ENCODE results near the gene FITM2.
"Not testable (repeated sequence)": the region's sequence is repeated elsewhere in the genome, so short reads cannot be mapped to it uniquely, and the experiment has no call there.

Gene FITM2

GRCh38 chr20:44328428-44328827 lies 17.4 kb upstream of the FITM2 start:
- DNase-seq, result no peak

DNA sequence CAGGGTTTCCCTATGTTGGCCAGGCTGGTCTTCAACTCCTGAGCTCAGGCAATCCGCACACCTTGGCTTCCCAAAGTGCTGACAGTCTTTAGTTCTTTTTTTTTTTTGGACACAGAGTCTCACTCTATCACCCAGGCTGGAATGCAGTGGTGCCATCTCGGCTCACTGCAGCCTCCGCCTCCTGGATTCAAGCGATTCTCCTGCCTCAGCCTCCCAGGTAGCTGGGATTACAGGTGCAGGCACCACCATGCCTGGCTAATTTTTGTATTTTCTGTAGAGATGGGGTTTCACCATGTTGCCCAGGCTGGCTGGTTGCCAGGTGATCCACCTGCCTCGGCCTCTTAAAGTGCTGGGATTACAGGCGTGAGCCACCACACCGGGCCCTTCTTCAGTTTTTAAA lies 16.7 kb upstream of the FITM2 start:
- not testable (repeated sequence) for DNase-seq

DNA sequence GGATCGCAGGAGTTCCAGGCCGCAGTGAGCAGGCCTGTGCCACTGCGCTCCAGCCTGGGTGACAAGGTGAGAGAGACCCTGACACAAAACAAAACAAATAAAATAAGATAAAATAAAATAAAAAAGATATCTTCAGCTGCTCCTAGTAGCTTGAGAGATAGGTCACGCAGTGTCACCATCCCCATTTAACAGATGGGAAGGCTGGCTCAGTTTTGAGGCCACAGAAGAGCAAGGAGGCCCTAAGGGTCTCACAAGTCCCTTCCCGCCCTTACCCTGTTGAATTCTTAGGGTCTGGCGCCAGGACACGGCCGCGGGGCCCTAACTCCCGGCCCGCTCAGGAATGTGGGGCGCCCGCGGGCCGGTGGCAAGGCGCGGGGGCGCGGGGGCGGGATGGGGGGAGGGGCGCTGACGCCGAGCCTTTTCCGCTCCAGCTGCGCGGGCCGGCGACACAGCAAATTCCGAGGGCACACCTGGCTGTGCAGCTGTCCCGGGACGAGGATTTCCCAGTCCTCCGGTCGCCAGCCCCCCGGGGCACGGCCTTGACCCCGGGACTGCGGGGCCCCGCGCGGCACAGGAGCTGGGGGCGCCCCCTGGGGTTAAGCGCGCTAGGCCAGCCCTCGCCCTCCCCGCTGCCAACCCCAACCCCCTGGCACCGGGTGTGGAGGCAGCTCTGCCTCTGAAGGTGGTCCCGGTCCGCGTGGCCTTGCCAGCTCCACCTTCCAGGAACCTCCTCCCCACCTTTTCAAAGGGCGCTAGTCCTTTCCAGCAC lies 15.6 kb upstream of the FITM2 start:
- DNase-seq, result no peak

- no peak for DNase-seq
Measured at GRCh38 chr20:44324343-44324742, 13.3 kb upstream of the FITM2 start.

- DNase-seq, result no peak
Measured at GRCh38 chr20:44319839-44320422, 8.9 kb upstream of the FITM2 start.

GRCh38 chr20:44314870-44315269 lies 3.9 kb upstream of the FITM2 start:
- DNase-seq, result no peak

DNA sequence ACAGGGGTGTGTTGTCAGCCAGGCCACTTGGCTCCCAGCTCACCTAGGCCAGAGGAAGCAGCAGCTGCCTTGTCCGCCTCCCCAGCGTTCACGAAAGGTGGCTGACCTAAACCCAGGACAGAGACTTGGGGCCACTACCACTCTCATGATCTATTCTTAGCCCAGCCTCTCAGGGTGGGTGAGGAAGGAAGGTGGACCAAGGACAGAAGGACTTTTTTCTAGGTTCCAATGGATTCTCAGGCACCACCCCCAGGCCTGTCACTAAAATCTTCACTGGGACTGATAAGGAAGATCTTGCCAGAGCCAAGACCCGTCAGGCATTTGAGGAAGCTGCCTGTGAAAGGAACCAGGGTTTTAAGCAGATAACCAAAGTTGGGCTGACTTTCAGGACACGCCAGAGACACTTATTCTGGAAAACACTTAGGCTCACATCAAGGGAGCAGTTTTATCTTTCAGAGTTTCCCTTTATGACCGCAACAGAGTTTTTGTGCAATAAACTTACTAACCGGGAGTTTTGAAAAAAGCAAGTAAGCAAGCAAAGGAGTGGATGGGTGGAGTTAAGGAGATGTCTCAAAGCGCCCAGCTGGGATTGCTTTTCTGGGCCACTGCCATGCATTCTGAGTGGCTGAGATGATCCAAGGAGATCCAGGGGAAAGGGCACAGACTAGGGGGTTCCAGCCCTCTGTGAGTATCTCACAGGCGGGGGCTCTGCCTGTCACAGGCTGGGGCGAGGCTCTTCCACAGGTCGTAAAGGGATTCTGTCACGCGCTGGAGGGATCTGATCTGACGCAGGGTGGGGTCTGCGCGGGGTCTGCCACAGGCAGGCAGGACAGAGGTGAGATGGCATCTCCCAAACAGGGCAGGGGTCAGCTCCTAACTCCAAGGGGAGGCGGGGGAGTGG lies 989 bp downstream of the FITM2 start:
- DNase-seq, result no peak

- no peak for DNase-seq
Measured at GRCh38 chr20:44306927-44307326, 4.1 kb downstream of the FITM2 start.

GRCh38 chr20:44304383-44304782 lies 6.6 kb downstream of the FITM2 start:
- DNase-seq, result no peak

- DNase-seq, result no peak
Measured at GRCh38 chr20:44302736-44303135, 8.3 kb downstream of the FITM2 start.

- no peak for DNase-seq
Measured at GRCh38 chr20:44302026-44302669, 8.9 kb downstream of the FITM2 start.

DNA sequence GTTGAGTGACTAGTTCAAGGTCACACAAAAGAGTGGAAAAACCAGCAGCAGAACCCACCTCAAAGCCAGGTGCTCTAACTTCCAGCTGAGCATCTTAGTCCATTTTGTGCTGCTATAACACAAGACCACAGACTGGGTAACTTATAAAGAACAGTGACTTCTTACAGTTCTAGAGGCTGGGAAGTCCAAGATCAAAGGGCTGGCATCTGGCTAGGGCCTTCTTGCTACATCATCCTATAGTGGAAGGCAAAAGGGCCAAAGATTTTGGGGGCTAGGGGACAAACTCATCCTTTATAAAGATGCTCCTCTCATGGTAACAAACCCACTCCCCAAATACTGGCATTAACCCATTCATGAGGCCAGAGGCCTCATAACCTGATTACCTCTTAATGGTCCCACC lies 9.7 kb downstream of the FITM2 start:
- no peak for DNase-seq

GRCh38 chr20:44299011-44299535 lies 11.9 kb downstream of the FITM2 start:
- not testable (repeated sequence) for DNase-seq

DNA sequence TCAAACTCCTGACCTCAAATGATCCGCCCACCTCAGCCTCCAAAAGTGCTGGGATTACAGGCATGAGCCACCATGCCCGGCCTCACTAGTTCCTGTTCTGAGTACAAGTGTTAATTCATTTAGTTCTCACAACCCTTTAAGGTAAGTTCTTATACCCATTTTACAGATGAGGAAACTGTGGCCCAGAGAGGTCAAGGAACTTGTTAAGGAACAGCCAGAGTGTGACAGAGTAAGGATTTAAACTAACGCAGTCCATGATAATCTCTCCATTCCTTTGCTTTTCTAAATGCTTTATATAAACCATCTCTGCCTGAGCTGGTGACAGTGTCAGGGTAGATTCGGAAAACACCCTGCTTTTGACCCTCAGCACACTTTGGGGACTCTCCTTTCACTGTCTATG lies 13.3 kb downstream of the FITM2 start:
- DNase-seq, result no peak

- DNase-seq, result no peak
Measured at GRCh38 chr20:44296011-44296410, 15.0 kb downstream of the FITM2 start.

DNA sequence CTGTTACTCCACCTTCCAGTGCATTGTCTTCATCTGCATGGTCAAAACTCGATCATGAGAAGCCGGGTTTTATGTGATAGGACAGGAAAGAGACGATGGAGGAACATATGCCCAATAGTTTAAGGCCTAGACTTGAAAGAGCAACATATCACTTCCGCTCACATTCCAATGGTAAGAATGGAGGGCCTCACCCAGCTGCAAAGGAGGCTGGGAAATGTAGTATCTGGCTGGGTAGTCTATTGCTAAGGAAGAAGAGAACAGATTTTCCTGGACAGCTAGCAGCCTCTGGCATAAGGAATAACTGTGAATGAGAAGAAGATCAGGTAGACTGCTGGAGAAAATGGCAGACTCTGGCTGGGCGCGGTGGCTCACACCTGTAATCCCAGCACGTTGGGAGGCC lies 19.2 kb downstream of the FITM2 start:
- DNase-seq, result no peak

DNA sequence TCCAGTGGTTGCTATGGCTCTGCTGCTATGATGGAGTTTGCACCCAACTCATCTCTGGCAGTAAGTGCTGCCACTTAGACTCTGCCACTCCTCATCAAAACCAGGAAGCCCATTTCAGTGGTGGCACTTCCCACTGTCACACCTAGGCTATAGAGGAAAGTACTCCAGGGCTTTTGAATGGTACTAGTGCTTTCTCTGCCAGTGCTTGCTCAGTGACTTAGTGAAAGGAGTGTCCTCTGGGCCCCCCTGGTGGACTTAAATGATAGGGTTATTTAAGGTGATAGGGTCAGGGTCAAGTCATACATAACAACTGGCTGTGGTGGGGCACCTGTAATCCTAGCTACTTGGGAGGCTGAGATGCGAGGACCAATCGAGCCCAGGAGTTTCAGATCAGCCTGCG lies 22.8 kb downstream of the FITM2 start:
- no peak for DNase-seq

GRCh38 chr20:44287272-44288097 lies 23.5 kb downstream of the FITM2 start:
- DNase-seq, result no peak

DNA sequence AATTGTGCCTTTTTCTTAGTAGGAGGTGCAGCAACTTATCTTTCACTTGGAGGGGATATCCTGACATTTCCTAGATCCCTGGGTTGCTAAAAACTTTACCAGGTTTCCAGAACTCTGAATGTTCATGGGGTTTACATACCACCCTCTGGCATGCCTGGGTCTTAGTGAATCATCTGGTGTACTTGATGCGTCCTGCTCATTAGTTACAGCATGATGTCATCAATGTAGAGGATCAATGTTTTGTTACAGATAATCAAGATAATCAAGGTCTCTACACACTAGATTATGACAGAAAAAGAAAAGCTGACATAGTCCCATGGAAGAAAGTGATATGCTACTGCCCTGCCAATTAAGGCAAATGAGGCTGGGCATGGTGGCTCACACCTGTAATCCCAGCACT lies 27.0 kb downstream of the FITM2 start:
- no peak for DNase-seq

GRCh38 chr20:44282192-44282591 lies 28.8 kb downstream of the FITM2 start:
- no peak for DNase-seq

GRCh38 chr20:44280387-44280786 lies 30.6 kb downstream of the FITM2 start:
- no peak for DNase-seq

- DNase-seq, result no peak
Measured at GRCh38 chr20:44279228-44279627, 31.8 kb downstream of the FITM2 start.
